Hematopoietic multipotent progenitor cell treated with erythropoietin and hydrocortisone succinate and interleukin-3 and kit ligand, for 17 days (in vitro differentiated cells): ENCODE measurements around the gene MAP3K10.

Experiments
- DNase-seq: peaks from one replicate; pipeline ENCODE4 v3.0.0-alpha.2; 2015; ENCODE audit warnings: low spot score

Gene MAP3K10

GRCh38 chr19:40249781-40250180, 58.6 kb downstream of the MAP3K10 start:
- DNase-seq, result no peak

- DNase-seq, result no peak
Measured at GRCh38 chr19:40251244-40251643, 60.0 kb downstream of the MAP3K10 start.

GRCh38 chr19:40251991-40252390, 60.8 kb downstream of the MAP3K10 start:
- DNase-seq, result no peak

- no peak for DNase-seq
Measured at GRCh38 chr19:40252395-40252794, 61.2 kb downstream of the MAP3K10 start.

- DNase-seq, result no peak
Measured at GRCh38 chr19:40253611-40254092, 62.4 kb downstream of the MAP3K10 start.

GRCh38 chr19:40254714-40255418, 63.6 kb downstream of the MAP3K10 start:
- DNase-seq, result no peak

- DNase-seq, result no peak
Measured at GRCh38 chr19:40255619-40256166, 64.5 kb downstream of the MAP3K10 start.

- no peak for DNase-seq
Measured at GRCh38 chr19:40256512-40256911, 65.3 kb downstream of the MAP3K10 start.

GRCh38 chr19:40257096-40257517, 65.9 kb downstream of the MAP3K10 start:
- DNase-seq, result no peak

- DNase-seq, result no peak
Measured at GRCh38 chr19:40261631-40262030, 70.4 kb downstream of the MAP3K10 start.

- no peak for DNase-seq
Measured at GRCh38 chr19:40262422-40262821, 71.2 kb downstream of the MAP3K10 start.

- no peak for DNase-seq
Measured at GRCh38 chr19:40263440-40264313, 72.5 kb downstream of the MAP3K10 start.

GRCh38 chr19:40264314-40265054, 73.3 kb downstream of the MAP3K10 start:
- no peak for DNase-seq
